OCI-LY1 (cell line): ENCODE results near the gene HMGXB3.

Experiments
- H2AFZ ChIP-seq: fragments of 200-600 bp; sonication (generic), shearing (Covaris generic); 2 replicates; pipeline ENCODE4 v1.6.0; 2014; ENCODE audit warnings: antibody characterized with exemption, mild to moderate bottlenecking, low read length
- H3F3A ChIP-seq: fragments of 200-600 bp; sonication (generic), shearing (Covaris generic); 2 replicates; pipeline ENCODE4 v1.6.0; 2014; ENCODE audit warnings: mild to moderate bottlenecking, antibody characterized with exemption, low read length, moderate library complexity; ENCODE audit not compliant: insufficient read depth
- H3K27ac ChIP-seq: fragments of 200-600 bp; sonication (generic); 2 replicates; pipeline ENCODE4 v1.5.1; 2014; ENCODE audit warnings: low read length, mixed run types, mild to moderate bottlenecking, low read depth; ENCODE audit not compliant: poor library complexity, severe bottlenecking
- H3K27me3 ChIP-seq: fragments of 200-600 bp; sonication (generic); 2 replicates; pipeline ENCODE4 v1.6.0; 2014; ENCODE audit warnings: antibody characterized with exemption, mild to moderate bottlenecking, low read length, moderate library complexity; ENCODE audit not compliant: insufficient read depth
- H3K36me3 ChIP-seq: fragments of 200-600 bp; sonication (generic); 2 replicates; pipeline ENCODE4 v1.6.1; 2014; ENCODE audit warnings: mild to moderate bottlenecking, antibody characterized with exemption, low read length, moderate library complexity, mixed read lengths; ENCODE audit not compliant: insufficient read depth
- H3K4me1 ChIP-seq: fragments of 200-600 bp; sonication (generic); 2 replicates; pipeline ENCODE4 v1.5.1; 2014; ENCODE audit warnings: mild to moderate bottlenecking, low read length, moderate library complexity; ENCODE audit not compliant: insufficient read depth, severe bottlenecking
- H3K4me2 ChIP-seq: fragments of 200-600 bp; sonication (generic), shearing (Covaris generic); 2 replicates; pipeline ENCODE4 v1.6.1; 2014; ENCODE audit warnings: low read length
- H3K4me3 ChIP-seq: fragments of 200-600 bp; sonication (generic); 2 replicates; pipeline ENCODE4 v1.5.1; 2014; ENCODE audit warnings: low read length, low read depth, mild to moderate bottlenecking, mixed read lengths; ENCODE audit not compliant: poor library complexity, severe bottlenecking
- H3K79me2 ChIP-seq: fragments of 200-600 bp; shearing (Covaris generic); 2 replicates; pipeline ENCODE4 v1.6.1; 2016; ENCODE audit warnings: mixed run types, low read length, mixed read lengths; ENCODE audit not compliant: insufficient read depth
- H3K9ac ChIP-seq: fragments of 200-600 bp; sonication (generic), shearing (Covaris generic); 2 replicates; pipeline ENCODE4 v1.6.1; 2014; ENCODE audit warnings: mild to moderate bottlenecking, low read length, mixed read lengths
- H3K9me2 ChIP-seq: fragments of 200-600 bp; sonication (generic), shearing (Covaris generic); 2 replicates; pipeline ENCODE4 v1.6.1; 2014; ENCODE audit warnings: low read depth, mild to moderate bottlenecking, low read length, mixed read lengths
- H3K9me3 ChIP-seq: fragments of 200-600 bp; shearing (Covaris generic); 2 replicates; pipeline ENCODE4 v1.6.1; 2014; ENCODE audit warnings: low read length, mixed read lengths
- H4K20me1 ChIP-seq: fragments of 200-600 bp; sonication (generic), shearing (Covaris generic); 2 replicates; pipeline ENCODE4 v1.6.0; 2016; ENCODE audit warnings: mild to moderate bottlenecking, low read length; ENCODE audit not compliant: insufficient read depth
- EZH2 ChIP-seq: fragments of 200-600 bp; sonication (generic), shearing (Covaris generic); IDR thresholded peaks from 2 replicates; pipeline ENCODE4 v1.8.0; 2017; ENCODE audit warnings: borderline replicate concordance, mixed run types, mild to moderate bottlenecking, antibody characterized with exemption, low read length, moderate library complexity, mixed read lengths
- TF ChIP-seq, protein P1 (sequence below): fragments of 200-600 bp; sonication (generic), shearing (Covaris generic); IDR thresholded peaks from 2 replicates; pipeline ENCODE4 v1.5.1; 2017; ENCODE audit warnings: mild to moderate bottlenecking, antibody characterized with exemption, low read length, moderate library complexity, mixed read lengths

The HMGXB3 gene

DNA sequence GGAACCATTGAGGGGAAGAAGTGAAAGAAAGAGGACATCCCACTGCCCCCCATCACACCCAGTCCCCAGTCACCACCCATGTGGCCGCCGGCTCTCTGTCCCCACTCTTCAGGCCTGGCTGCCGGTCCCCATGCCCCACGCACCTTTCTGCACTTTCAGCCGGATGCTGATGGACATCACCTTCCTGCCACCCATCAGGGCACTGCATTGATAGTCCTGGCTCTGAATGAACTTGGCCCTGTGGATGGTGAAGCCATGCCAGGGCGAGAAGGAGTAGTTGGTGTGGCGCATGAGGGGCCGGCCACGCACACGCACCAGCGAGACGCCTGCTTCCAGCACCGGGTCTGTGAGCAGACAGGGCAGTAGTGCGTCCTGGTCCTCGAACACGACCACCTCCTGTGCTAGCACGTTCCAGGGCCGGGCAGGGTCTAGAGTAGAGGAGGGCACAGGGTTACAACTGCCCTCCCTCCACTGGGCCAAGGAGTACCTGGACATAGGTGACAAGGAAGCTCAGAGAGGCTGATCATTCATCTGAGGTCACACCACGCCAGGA is 79.4 kb downstream of the HMGXB3 start:
- no peaks in the 10 kb centered on the region for H3K9me2 ChIP-seq
- TF ChIP-seq, protein P1, sequence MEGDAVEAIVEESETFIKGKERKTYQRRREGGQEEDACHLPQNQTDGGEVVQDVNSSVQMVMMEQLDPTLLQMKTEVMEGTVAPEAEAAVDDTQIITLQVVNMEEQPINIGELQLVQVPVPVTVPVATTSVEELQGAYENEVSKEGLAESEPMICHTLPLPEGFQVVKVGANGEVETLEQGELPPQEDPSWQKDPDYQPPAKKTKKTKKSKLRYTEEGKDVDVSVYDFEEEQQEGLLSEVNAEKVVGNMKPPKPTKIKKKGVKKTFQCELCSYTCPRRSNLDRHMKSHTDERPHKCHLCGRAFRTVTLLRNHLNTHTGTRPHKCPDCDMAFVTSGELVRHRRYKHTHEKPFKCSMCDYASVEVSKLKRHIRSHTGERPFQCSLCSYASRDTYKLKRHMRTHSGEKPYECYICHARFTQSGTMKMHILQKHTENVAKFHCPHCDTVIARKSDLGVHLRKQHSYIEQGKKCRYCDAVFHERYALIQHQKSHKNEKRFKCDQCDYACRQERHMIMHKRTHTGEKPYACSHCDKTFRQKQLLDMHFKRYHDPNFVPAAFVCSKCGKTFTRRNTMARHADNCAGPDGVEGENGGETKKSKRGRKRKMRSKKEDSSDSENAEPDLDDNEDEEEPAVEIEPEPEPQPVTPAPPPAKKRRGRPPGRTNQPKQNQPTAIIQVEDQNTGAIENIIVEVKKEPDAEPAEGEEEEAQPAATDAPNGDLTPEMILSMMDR, result no peak
- TF ChIP-seq EZH2, result no peak
- H3K4me2 ChIP-seq, result no peak overlapping the region
- H4K20me1 ChIP-seq, result no peaks in the 10 kb centered on the region
- no peak overlapping the region for H3K27ac ChIP-seq
- H3K79me2 ChIP-seq, result no peaks in the 10 kb centered on the region
- no peak overlapping the region for H2AFZ ChIP-seq
- no peaks in the 10 kb centered on the region for H3K9me3 ChIP-seq
- H3K4me1 ChIP-seq, result no peaks in the 10 kb centered on the region
- no peak overlapping the region for H3K9ac ChIP-seq
- H3K36me3 ChIP-seq, result no peaks in the 10 kb centered on the region
- H3F3A ChIP-seq, result no peaks in the 10 kb centered on the region
- peaks cover 6% of the 10 kb centered on the region; the same call in 1 of the 2 replicates for H3K27me3 ChIP-seq
- no peak overlapping the region for H3K4me3 ChIP-seq

DNA sequence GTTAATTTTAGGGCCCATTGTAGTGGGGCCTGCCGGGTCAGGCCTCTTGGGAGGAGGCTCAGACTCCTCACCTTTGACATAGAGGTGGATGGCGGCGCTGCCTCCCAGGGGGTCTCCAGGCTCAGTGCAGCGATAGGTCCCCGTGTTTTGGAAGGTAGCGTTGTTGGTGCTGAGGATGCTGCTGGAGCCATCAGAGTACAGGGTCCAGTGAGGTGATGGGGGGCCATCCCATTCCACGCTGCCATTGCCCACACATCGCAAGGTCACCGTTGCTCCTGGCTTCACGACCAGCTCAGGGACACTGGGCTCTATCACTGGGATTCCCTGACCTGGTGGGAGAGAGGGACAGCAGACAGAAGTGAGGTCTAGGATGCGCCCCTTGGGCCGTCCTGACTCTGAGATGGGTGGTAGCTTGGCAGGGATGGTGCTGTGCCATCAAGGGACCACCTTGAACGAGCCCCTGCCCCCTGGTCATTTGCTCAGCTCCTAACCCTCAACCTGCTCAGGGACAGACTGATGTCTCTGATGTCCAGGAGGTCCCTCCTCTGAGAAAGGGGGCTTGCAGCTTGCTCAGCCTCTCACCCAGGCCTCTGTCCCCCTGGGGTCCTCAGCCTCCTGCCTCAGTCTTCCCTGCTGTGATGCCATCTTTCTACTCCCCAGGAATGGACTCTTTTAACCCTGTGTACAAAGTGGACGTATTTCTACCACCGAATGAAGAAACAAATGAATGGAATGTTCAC is 80.3 kb downstream of the HMGXB3 start:
- Histone ChIP-seq H3K27me3 (peaks cover 13% of the 10 kb centered on the region), H3K4me2 (no peak overlapping the region), H3K9ac (no peak overlapping the region), H3K27ac (no peak overlapping the region), H3K36me3 (no peaks in the 10 kb centered on the region), H3K4me1 (no peaks in the 10 kb centered on the region), H3F3A (no peaks in the 10 kb centered on the region), H4K20me1 (no peaks in the 10 kb centered on the region), H3K9me3 (no peaks in the 10 kb centered on the region), H2AFZ (no peak overlapping the region), H3K79me2 (no peaks in the 10 kb centered on the region), H3K9me2 (no peaks in the 10 kb centered on the region), H3K4me3 (no peak overlapping the region)
- no peak for TF ChIP-seq EZH2
- TF ChIP-seq, protein P1, result no peak

DNA sequence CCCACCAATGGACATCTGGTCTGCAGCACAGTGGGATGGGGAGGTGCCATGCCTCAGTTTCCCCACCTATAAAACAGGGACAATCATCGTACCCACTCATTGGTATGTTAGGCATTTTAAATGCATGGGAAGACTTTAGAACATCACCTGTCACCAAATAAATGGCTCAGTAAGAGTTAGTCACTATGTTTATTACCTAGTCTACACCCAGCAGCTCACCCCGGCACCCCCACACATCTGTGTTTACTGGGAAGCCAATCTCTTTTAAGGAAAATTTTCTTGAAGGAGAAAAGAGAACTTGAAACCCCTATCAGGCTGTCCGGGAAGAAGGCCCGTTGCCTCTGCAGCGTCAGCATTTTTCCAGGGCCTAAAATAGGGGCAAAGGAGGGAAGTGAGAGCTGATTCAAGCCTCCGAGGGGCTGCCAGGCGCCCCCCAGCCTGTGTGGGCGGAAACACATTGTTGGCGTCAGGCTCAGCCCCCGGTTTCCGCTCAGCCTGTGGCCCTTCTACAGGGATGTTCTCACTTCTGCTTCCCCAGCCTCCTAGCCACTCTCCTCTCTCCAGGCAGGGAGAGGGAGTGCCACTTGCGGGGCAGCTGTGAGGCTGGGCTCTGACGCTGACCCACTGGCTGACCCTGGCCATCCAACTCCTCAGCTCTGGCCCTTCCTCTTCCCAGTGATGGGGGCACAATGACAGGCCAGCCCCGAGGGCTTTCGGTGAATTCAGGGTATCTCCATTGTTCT is 81.2 kb downstream of the HMGXB3 start:
- no peak overlapping the region for H3K27ac ChIP-seq
- no peaks in the 10 kb centered on the region for H3K4me1 ChIP-seq
- no peak for TF ChIP-seq EZH2
- TF ChIP-seq, protein P1, result no peak
- peaks cover 9% of the 10 kb centered on the region for H3K27me3 ChIP-seq
- H3K36me3 ChIP-seq, result no peaks in the 10 kb centered on the region
- no peaks in the 10 kb centered on the region for H3F3A ChIP-seq
- H3K4me3 ChIP-seq, result no peak overlapping the region
- H3K4me2 ChIP-seq, result no peak overlapping the region
- no peak overlapping the region for H3K9ac ChIP-seq
- H4K20me1 ChIP-seq, result no peaks in the 10 kb centered on the region
- H3K9me2 ChIP-seq, result no peaks in the 10 kb centered on the region
- H3K79me2 ChIP-seq, result no peaks in the 10 kb centered on the region
- H3K9me3 ChIP-seq, result no peaks in the 10 kb centered on the region
- H2AFZ ChIP-seq, result no peak overlapping the region
